NCI-H1105 (cell line): Measurements from ENCODE around the gene AFMID.

Source experiments
- DNase-seq: peaks from one replicate; lab custom pipeline; 2025; lab: John Stamatoyannopoulos, UW

The AFMID gene

GRCh38 chr17:78255029-78255656 lies 68.0 kb downstream of the AFMID start:
- no peak for DNase-seq

GRCh38 chr17:78255953-78256706 lies 69.0 kb downstream of the AFMID start:
- no peak for DNase-seq

- DNase-seq = no peak
These were observed 69.8 kb downstream of the AFMID start for GRCh38 chr17:78256707-78257591.
